Measurements from ENCODE around the gene THBS3.
"Not testable (repeated sequence)": the region's sequence is repeated elsewhere in the genome, so short reads cannot be mapped to it uniquely, and the experiment has no call there.

The THBS3 gene

DNA sequence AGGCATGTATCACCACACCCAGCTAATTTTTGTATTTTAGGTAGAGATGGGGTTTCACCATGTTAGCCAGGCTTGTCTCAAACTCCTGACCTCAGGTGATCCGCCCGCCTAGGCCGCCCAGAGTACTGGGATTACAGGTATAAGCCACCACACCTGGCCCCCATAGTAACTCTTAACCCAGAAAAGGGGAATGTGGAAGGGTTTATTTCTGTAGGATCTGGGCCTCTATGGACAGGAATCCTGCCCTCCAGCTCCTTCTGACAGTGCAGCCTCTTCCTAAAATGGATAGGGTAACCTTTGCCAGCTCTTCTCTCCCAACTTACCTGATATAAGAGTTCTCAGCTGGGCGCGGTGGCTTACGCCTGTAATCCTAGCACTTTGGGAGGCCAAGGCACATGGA, 45.1 kb downstream of the THBS3 start:
- not testable (repeated sequence) for H3K27me3 Mint-ChIP-seq (ENCODE audit: low read depth); H3K36me3 Mint-ChIP-seq (ENCODE audit: low read depth); H3K27ac Mint-ChIP-seq; H3K4me1 Mint-ChIP-seq (ENCODE audit: low read depth); H3K4me3 Mint-ChIP-seq; DNase-seq (ENCODE audit: low spot score); H3K9me3 Mint-ChIP-seq

GRCh38 chr1:155160128-155160527, 47.6 kb downstream of the THBS3 start:
- H3K36me3 Mint-ChIP-seq (ENCODE audit: low read depth): no peaks in the 10 kb centered on the region
- DNase-seq (ENCODE audit: low spot score): no peak
- H3K27ac Mint-ChIP-seq: no peak overlapping the region
- no peaks in the 10 kb centered on the region for H3K9me3 Mint-ChIP-seq
- no peak overlapping the region for H3K4me3 Mint-ChIP-seq
- H3K27me3 Mint-ChIP-seq (ENCODE audit: low read depth): peaks cover 14% of the 10 kb centered on the region
- H3K4me1 Mint-ChIP-seq (ENCODE audit: low read depth): no peaks in the 10 kb centered on the region

- DNase-seq (ENCODE audit: low spot score): no peak
- peaks cover 21% of the 10 kb centered on the region for H3K27me3 Mint-ChIP-seq (ENCODE audit: low read depth)
- H3K27ac Mint-ChIP-seq: no peak overlapping the region
- no peaks in the 10 kb centered on the region for H3K9me3 Mint-ChIP-seq
- H3K36me3 Mint-ChIP-seq (ENCODE audit: low read depth): no peaks in the 10 kb centered on the region
- no peak overlapping the region for H3K4me3 Mint-ChIP-seq
- H3K4me1 Mint-ChIP-seq (ENCODE audit: low read depth): no peaks in the 10 kb centered on the region
Observed at GRCh38 chr1:155158991-155159390, 48.7 kb downstream of the THBS3 start.

GRCh38 chr1:155155996-155156643, 51.6 kb downstream of the THBS3 start:
- DNase-seq (ENCODE audit: low spot score); H3K27ac Mint-ChIP-seq; H3K4me1 Mint-ChIP-seq (ENCODE audit: low read depth); H3K4me3 Mint-ChIP-seq; H3K9me3 Mint-ChIP-seq; H3K36me3 Mint-ChIP-seq (ENCODE audit: low read depth): not testable (repeated sequence)
- peaks cover 30% of the 10 kb centered on the region for H3K27me3 Mint-ChIP-seq (ENCODE audit: low read depth)
